HG03521 (cell line): ENCODE measurements around the gene TBRG4.
"Not testable (repeated sequence)": the region's sequence is repeated elsewhere in the genome, so short reads cannot be mapped to it uniquely, and the experiment has no call there.

Experiments
- ATAC-seq: cut with Tn5 transposase; IDR thresholded peaks from one replicate; pipeline ENCODE4 v1.9.1; 2021; ENCODE audit warnings: mild to moderate bottlenecking, moderate library complexity; ENCODE audit not compliant: unreplicated experiment

Gene TBRG4

DNA sequence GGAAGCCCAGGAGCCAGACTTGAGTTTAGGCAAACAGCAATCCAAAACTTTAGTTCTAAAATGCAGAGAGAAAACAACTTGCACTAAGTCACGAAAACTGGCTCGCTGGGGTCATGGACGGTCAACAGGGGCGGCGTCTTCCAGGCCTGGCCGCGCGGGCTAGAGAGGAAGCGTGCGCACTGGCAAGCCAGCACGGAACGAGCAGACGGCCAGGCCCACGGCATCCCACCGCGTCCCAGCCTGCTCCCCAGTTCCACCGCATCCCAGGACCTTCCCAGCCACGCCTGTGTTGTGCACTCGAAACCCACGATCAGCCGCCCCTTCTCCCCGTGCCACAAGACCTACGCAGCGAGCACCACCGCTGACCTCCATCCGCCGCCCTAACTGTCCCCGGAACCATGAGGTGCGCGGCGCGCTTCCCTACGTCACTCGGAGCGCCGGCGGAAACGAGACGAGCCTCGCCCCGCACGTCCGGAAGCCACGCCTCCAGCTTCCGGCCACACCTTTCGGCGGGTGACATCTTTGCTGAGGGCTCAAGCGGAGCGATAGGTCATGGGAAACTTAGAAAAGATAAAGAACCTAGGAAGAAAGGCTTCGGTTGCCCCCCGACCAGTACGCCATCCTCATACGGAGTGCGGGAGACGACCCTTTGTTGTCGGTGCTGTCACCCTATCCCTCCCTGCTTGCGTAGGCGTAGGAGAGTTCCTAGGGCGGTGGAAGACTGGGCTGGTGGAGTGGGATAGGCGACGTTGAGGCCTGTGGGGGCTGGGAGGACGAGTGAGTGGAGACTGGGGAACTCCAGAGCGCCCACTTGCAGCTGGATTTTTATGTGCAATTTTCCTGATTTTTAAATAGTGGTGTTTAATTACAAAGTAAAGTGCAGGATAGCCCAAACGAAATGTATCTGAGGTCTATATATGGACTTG, at the start of gene TBRG4:
TBRG4 (minus strand) TSS at position 400 of the 926 bp plus-strand sequence. CDS start 2,460 bp downstream, outside the sequence.
- ATAC-seq, result peak; percentile 93

DNA sequence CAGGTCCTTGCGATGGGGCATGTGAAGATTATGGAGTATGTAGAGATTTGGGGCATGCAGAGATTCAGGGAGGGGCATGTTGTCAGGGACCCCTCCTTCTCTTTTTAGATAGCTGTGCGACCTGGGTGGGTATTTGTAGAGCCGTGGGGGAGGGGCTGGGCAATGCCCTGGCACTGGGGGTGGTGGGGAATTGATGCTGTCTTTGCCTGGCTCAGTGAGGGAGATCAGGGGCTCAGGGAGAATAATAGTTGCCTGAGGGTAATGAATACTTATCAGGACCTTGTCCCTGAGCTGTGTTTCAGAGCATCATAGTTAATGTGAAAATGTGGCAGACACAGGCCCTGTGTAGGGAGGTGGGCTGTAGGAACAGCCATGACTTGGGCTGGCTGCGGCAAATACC, 49.6 kb upstream of the TBRG4 start:
- ATAC-seq, result no peak

DNA sequence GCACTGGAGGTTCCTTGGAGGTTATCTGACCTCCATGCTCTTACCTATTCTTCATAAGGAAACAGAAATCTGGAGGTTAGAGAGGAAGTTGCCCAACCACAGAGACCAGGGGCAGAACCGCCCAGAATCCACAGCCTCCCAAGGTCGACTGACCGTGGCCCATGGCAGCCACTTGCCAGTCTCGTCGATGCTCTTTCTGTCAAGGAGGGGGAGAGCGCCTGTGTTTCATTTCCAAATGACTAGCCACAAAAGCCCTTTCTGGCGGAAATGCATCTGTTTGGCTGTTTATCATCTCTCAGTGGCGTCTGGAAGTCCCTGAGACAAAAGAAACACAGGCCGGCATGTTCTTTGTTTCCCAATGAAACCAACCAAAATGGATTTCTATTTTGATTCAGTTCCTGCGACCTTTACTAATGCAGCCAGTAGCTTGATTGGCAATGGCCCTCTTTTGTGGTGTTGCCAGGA, 49.0 kb upstream of the TBRG4 start:
- ATAC-seq, result no peak

DNA sequence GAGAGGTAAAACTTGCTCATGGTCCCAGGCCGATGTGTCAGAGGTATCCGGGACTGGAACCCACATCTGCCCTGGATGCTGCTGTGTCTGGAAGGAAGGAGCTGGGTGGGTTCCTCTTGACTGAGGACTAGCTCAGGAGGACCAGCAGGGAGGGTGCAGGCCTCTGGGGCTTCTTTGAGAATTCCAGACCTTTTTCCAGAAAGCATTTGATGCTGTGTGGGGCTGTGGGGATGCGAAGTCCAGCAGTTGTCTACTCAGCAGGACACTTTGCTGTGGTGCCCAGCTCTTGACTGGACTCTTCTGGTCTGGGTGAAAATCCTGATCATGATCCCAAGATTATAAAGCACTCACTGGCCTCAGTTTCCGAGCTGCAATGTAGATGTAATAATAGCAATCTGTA, 47.8 kb upstream of the TBRG4 start:
- ATAC-seq, result no peak

DNA sequence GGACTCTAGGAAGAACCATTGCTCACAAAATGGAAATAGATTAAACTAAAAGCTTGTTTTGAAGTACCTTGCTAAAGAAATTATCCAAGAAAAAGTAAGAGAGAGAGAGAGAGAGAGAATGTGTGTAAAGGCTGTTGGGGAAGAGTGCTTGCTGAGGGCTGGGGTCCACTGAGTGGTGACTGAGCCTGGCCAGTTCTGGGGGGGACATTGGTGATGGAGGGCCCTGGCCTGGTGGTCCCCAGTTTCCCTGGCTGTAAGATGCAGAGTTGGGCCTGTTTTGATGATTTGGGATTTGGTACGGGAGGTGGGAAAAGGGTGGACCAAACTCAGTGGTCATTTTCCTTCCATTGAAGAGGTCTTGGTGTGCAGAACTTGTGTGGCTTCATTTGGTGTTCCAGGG, 47.0 kb upstream of the TBRG4 start:
- ATAC-seq, result no peak

DNA sequence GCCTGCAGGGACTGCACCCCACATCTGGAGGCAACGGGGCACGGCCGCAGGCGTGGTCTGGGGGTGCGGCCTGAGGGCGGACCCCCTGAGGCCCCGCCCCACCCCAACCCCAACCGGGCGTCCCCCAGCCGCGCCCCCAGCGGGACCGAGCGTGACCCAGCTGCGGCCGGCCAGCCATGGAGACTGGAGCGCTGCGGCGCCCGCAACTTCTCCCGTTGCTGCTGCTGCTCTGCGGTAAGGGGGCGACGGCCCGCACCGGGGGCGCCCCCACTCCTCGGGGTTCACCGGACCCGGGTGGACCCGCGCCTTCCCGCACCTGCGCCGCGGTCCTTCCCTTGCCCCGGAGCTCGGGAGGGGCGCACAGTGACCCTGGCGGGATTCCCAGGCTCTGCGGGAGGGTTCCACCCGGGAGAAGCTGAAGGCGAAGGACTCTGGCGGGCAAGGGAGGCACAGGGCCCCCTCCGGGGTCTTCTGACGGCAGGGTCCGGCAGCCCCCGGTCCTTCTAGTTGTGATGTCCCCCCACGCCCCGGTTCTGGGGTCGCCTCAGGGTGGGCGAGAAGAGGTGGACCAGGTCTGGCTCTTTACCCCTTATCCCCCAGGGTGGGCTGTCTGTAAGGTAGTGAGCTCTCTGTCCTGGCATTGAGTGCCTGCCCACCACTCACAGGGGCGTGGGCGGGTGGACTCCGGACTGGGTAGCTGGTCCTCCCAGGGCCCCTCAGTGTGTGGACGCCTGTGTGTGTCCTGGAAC, 46.3 kb upstream of the TBRG4 start, which contains the start of gene RAMP3:
RAMP3 (plus strand) TSS at position 139 of the 749 bp plus-strand sequence; CDS start at position 177, 38 bp downstream.
- no peak for ATAC-seq

DNA sequence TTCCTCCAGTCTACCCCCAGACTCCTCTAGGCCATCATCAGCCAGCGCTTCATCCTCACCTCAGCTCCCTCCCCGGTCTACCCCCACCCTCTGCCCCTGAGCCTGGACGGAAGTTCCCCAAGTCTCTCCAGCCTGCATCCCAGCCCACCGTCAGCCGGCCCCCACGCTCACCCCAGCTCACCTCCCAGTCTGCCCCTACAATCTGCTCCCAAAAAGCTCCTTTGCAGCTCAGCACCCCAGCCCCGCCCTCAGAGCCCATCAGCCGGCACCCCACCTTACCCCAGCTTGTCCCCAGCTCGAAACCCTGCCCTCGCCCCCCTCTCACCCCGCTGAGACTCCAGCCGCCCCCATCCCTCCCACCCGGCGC, 45.8 kb upstream of the TBRG4 start:
- no peak for ATAC-seq

DNA sequence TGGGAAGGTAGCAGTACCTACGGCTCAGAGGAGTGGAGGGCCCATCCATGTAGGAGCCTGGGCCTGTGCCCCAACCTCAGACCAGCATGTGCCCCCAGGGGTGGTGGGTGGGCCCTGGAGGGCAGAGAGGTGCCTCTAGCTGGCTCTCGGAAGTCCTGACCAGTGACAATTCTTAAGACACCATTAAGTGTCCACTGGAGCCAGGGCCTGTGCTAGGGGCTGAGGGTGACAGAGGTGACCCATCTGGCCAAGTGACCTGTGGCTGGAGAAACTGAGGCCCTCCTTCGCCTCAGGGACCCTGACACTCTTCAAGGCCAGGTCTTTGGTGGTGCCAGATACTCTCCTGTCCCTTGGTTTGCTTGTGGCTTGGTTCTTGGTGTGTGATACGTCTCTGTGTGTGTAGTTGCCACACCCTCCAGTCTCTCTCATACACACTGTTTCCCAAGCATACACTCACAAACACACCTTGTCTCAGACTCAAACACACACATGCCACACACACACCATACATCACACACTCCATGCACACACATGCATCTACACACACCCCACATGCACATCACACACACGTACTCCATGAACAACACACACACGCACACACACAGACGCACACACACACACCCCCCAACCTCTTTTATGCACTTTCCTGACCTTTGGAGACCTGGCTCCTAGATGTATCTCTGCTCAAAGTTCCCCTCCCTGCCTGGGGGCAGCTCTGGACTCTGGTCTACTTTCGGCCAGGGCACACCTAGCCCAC, 45.2 kb upstream of the TBRG4 start:
- no peak for ATAC-seq

DNA sequence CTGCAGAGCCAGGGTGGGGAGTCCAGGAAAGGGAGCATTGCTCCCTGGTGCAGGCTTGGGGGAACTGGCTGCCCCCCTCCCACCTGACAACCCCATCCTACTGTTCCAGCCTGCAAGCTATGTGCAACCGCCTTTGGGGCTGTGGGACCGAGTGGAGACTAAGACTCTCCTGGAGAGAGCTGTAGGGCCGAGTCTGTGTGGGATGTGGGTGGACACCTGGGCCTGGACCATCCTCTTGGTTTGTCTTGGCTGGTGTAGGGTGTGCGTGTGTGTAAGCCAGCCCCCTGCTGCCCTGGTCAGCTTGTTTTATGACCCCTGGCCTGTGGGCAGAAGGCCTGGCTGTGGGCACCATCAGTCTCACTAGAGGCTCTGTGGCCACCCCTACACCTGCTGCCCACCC, 44.4 kb upstream of the TBRG4 start:
- ATAC-seq, result no peak

DNA sequence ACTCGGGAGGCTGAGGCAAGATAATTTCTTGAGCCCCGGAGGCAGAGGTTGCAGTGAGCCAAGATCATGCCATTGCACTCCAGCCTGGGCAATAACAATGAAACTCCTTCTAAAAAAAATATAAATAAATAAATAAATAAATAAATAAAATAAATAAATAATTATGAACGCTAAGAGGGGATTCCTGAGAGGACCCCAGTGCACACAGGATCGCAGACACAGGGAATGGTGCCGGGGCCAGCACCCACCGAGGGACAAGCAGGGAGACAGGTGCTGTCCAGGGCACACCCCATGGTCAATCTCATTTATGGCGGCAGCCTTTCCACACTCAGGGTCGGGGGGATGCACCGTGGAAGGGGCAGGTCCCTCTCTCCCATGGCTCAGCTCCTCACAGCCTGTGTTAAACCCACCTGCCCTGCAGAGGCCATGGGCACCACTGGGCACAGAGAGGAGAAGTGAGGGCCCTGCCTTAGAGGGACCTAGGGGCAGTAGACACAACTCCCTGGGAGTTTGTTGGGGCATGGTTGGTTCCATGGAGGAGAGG, 43.9 kb upstream of the TBRG4 start:
- ATAC-seq, result no peak

DNA sequence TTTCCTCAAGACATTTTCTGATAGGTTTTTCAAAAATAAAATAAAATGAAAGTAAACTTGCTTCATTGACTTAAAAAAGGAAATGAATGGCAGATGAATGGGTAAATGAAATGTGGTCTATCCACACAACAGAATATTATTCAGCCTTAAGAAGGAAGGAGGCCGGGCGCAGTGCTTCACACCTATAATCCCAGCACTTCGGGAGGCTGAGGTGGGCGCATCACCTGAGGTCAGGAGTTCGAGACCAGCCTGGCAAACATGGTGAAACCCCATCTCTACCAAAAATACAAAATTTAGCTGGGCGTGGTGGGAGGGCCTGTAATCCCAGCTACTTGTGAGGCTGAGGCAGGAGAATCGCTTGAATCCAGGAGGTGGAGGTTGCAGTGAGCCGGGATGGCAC, 42.4 kb upstream of the TBRG4 start:
- not testable (repeated sequence) for ATAC-seq

DNA sequence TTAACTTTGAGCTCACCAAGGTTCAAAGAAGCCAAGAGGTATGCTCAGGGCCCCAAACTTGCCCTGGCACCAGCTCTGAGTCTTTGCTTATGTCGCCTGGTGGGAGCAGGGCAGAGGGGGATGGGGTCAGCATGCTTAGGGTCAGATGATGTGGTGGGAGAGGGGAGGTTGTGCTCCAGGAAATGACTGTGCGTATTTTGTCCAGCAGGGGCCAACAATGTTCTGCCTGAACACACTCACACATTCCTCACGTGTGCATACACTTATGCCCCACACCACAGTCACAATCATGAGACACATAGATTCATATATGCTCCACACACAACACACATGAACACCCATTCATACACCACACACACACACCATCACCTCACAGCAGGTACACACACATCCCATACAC, 41.7 kb upstream of the TBRG4 start:
- ATAC-seq, result no peak

DNA sequence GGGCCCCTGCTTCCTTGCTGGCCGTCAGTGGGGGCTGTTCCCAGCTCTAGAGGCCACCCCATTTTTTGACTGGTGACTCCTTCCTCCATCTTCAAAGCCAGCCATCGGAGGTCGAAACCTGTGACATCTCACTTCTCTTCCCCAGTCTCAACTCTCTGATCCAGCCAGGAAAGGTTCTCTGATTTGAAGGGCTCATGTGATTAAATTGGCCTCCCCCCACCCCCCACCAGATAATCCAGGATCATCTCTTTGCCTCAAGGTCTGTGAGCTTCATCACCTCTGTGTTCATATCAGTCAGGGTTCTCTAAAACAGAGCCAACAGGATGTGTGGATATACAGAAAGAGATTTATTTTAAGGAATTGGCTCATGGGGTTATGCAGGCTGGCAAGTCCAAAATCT, 40.5 kb upstream of the TBRG4 start:
- ATAC-seq, result no peak

DNA sequence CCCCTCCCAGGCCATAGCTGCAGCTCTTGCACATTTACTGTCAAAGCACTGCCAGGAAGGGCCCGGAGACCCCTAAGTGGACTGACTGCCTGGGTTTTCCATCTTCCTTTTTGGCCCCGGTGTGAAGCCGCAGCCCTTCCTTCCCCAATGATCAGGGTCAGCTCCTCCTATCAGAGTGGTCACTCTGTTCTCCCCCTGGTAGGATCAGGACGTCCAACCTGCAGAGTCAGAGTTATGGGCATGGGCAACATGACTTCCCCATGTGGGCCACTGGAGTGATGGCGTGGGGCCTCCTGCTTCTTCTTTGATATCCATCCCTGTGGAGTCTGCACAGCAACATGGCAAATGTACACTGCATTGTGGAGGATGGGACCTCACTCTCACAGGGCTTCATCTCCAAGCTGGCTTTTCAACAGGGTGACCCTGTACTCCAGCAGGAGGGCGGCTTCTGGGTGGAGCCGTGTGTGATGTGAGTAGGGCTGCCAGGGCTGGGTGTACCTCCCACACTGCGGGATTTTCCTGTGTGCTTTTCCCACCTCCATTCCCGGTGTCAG, 39.7 kb upstream of the TBRG4 start:
- ATAC-seq, result no peak

DNA sequence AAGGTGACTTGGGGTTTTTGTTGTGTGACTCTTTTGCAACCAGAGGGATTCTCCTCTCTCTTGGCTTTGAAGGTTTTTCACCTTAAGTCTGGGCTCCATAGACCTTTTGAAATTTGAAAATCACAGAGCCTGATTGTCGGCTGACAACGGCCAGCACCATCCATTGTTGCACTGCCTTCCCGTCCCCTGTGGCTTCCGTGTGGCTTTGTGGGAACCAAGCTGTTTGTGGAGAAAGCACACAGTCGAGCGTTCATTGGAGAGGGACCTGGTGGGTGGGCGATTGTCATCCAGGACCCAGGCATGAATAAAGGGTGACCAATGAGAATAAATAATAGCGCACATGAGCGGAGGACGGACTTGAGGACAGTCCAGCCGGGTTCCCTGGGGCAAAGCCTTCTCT, 38.7 kb upstream of the TBRG4 start:
- no peak for ATAC-seq

DNA sequence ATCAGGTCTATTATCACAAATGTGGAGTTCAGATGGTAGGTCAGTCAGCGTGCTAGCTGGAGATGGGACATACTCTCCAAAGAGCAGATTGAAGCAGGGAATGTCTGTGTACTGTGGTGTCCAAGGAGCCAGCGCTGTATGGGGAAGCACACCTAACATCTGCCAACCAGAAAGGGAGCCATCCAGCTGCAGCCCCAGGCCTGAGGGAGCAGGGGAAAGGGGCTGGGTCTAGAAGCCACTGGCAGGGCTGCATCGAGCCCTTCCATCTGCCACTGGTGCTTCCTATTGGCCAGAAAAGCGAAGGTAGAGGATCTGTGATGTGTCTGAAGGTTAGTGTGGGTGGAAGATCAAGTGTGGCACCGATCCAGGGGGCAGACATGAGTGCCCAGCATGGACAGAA, 38.1 kb upstream of the TBRG4 start:
- no peak for ATAC-seq

DNA sequence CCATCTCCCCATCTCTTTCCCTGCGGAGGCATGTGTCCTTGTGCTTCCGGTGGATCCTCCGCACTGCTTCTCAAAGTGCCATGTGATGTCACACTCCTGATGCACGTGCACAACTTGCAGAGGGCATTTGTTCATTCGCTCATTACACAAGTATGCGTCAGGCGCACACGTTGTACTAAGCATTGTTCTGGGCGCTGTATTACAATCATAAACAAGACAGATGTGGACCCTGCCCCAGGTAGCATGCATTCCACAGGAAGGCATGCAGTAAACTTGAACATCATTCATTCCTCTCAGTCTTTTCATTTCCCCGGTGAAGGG, 37.1 kb upstream of the TBRG4 start:
- no peak for ATAC-seq

DNA sequence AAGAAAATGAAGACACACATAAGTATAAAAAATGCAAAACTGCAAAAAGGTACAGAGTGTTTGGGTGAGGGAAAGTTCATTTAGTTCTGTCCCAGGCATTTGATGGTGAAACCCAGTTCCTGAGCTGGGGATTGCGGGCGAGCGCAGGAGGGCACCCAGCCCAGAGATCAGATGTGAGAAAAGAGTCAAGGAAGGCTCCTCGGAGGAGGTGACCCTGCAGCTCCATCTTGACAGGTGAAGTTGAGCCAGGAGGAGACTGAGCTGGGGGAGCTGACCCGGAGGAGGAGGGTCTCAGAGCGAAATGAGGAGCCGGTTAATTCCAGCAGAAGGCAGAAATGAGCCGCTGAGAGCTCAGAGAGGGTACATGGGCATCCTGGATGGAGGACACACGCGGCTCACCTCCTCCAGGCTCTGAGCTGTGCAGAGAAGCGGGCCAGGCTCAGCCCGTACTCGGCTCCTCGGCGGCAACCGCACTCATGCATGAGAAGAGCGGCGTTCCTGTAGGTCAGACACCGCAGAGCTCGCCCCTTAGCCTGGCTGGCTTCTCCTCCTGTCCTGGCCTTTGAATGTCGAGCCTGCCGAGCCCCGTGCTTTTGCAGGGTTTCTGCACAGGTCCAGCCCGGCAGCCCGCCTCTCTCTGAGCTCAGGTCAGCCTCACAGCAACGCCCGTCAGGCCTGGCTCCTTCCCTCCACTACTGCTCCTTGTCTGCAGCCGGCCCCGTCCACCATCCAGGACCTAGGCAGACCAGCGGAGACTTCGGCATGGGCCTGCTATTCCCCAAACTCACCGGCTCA, 36.6 kb upstream of the TBRG4 start:
- ATAC-seq, result no peak

DNA sequence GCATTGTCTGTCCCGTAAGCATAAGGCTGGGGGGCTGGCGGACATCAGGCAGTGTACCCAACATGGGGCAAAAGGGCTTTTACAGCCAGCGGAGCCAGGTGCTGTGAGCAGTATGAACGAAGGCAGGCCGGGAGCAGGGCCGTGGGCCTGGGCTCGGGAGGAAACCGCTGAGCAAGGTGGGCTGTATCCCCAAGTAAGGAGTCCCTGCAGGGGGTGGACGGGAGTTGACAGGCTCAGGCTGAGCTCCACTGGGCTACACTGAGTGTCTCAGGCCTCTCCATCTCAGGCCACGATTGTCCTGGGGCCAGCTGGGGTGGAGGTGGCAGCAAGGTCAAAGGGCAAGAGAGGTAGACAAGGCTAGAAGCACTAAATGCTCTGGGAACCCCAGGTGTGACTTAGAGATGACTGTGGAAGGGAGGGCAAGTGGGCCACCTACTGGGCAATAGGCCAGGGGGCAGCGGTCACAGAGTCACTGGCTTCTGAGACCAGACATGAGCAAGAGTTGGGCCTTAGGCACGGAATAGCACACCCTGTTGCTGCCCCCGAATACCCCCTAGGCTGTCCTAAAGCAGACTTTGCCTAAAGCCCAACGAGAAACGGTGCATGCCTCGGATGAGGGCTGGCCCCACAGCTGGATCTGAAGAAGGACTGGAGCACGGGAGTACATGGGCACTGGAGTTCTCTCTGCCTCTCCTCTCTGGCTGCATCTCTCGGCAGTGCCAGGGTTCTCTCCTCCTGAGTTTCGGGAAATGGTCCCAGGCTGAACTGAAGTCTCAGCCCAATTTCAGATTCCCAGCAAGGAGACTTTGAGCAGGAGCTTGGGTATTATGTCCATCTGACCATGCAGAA, 35.3 kb upstream of the TBRG4 start:
- ATAC-seq, result no peak
